ENCODE data around the gene MFSD6L.
A peak's percentile ranks its signal among the peaks of the same experiment; 100 is the strongest.

The MFSD6L gene, protein sequence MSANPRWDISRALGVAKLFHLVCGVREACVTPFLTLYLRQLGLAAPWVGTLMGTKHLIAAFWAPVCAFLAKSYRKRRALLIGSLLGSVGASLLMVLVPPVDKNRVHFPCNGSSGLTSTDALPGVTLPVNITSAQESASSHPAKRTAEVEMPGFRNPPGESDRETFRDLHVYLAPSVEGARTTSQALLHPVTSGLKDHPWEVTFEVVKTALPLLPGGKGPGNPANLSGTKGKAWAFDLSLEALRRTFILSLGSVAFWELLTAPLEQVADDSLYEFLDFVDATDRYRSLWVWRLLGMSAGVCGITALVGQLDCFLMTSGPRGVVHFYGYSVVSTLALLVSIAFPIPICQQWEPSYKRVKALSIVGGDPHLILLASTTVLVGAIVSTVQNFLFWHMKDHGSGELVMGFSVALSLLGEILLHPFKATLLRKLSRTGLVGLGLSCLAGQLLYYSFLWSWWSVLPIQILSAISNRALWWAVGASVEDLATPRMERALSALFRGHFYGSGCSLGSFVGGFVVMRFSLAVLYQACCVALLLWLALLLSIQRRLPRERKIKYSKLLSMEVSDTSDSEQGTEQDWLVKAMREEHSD

GRCh38 chr17:8798846-8799569, at the start of gene MFSD6L:
TSS of gene MFSD6L (minus strand) at chr17:8799365. CDS start at chr17:8799120, 245 bp downstream.
- DNase-seq: no peak

- no peak for DNase-seq
Measured at GRCh38 chr17:8847891-8848290, 48.7 kb upstream of the MFSD6L start.

DNA sequence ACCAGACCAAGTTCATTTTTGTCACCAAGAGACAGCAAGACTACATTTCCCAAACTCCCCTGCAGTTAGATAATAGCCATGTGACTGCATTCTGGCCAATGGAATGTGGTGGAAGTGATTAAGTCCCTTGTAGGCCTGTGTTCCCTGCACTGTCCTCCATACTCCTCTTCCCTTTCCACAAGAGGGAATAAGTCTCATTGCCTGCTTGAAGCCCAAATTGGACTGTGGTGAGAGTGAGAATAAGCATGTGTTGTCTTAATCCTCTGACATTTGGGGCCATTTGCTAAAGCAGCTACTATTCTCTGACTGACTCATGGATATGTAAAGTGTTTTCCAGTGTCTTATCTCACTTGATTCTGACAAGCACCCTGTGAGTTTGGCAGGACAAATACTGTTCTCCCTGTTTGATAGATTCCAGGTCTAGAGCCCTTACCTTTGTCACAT, 47.6 kb upstream of the MFSD6L start:
- DNase-seq: no peak

DNA sequence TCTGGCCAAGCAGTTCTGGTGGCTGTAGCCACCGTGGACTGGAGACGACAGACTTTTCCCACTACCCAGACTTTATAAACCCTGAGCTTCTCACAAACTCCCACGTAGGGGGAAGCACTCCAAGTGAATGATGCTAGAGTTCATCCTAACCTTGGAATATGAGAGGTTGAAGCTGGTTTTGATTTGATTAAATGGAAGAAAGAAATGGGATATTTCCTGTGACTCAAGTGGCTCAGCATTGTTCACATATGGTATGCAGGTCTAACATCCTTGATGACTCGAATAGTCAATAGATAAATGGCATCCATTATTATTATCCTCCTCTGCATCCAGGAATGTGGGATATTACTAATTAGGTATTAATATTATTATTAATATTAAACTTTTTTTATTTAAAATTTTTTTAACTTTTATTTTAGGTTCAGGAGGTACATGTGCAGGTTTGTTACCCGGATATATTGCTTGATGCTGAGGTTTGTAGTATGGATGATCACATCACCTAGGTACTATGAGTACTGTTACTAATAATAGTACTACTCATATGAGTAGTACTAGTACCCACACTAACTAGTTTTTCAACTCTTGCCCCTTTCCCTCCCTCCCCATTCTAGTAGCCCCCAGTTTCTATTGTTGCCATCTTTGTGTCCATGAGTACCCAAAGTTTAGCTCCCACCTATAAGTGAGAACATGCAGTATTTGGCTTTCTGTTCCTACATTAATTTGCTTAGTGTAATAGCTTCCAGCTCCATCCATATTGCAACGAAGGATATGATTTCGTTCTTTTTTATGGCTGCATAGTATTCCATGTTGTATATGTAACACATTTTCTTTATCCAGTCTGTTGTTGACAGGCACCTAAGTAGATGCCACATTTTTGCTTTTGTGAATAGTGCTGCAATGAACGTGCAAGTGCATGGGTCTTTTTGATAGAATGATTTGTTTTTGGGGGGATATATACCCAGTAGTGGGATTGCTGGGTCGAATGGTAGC, 45.4 kb upstream of the MFSD6L start:
- no peak for DNase-seq

DNA sequence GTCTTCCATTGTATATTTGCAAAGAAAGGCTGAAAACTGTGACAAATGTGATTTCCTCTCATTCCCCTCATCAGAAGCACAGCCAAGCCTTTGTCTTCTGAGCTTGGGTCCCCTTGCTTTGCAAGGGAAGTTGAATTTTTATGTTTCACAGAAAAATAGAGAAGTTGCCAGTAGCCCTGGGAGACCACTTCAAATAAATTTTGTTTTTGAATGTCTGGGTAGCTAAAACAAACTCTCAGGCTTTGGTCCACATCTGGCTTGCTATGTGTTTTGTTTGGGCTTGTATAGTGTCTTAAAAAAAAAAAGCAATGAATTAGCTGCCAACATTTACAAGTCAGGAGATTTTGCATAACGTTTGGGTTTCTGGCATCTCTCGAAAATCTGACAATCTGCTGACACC, 44.2 kb upstream of the MFSD6L start:
- DNase-seq: no peak

GRCh38 chr17:8841844-8842243, 42.7 kb upstream of the MFSD6L start:
- no peak for DNase-seq

GRCh38 chr17:8839410-8839935, 40.3 kb upstream of the MFSD6L start:
- DNase-seq: no peak

- DNase-seq: no peak
Measured at GRCh38 chr17:8838551-8839095, 39.5 kb upstream of the MFSD6L start.

- DNase-seq: no peak
Measured at GRCh38 chr17:8837563-8838075, 38.5 kb upstream of the MFSD6L start.

- DNase-seq: no peak
Measured at GRCh38 chr17:8836821-8837562, 37.8 kb upstream of the MFSD6L start.

DNA sequence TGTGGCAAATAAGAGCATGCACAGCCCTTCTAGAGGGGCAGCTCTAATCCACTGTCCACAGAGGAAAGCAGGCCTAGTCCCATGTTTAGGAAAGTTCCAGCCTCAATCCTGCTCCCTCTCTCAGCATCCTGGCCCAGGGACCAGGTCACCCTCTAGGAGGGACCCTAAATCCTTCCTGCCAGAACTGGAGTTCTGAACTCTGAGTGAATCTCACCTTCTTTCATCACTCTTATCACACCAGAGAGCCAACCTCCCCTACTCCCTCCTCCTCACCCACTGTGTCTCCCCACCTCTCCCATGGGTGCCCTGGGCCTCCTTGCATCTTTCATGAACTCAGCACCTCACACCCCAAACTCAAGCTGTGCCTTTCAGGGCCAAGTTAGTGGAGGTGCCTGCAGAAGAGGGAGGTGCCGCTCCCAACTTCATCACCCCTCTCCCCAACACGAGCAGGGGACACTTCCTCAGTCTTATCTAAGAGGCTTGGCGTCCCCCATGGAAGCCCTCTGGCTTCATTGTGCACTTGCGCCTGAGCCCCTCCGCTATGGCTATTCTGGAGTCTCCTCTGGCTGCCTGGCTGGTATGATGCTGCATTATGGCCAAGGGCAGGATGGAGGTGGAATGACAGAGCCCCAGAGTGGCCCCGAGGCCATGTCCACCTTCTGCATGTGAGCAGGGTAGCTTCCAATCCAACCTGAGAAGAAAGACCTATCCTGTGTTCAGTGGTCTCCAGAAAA, 36.6 kb upstream of the MFSD6L start:
- no peak for DNase-seq

DNA sequence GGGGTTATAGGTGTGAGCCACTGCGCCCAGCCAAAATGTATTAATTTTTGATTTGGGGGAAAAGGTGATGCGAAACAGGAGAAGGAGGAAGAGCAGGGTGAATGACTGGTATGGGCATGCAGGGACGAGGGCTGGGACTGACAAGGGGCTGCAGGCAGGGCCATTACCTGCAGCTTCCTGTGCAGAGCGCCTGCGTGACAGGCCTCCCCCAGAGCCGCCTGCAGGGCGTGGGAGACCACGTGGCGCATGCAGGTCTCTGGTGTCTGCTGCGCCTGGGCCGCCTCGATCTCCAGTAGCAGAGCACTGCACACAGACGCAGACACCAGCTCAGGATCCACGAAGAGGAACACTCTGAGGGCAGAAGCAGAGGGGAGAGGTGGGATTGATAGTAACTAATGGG, 35.9 kb upstream of the MFSD6L start:
- DNase-seq: no peak

DNA sequence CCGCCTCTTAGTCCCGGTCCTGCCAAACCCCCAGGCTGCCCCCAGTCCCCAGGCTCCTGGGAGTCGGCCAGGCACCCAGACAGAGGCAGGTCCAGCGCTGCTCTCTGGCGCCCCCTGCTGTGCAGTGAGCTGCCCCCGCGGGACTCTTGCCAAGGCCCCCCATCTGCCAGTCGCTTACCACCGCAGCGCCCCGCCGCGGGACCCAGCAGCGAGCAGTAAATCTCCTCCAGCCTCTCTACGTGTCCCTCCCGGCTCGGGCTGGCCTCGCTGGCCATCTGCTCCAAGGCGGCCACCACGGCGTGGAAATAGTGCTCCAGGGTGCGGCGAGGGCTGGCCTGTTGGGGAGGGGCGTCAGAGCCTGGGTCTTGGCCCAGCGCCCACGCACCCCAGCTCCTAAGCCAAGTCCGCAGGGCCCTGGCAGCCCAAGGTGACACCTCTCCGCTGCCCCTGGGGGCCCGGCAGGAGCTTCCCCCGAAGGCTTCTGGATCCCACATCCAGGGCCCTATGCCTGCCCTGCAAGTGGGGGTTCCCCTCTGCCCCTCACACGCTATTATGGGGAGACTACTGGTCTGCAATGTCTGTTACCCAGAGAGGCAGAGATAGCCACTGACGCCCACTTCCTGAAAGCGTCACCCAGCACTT, 33.7 kb upstream of the MFSD6L start:
- peak; percentile 68 for DNase-seq

- no peak for DNase-seq
Measured at GRCh38 chr17:8831234-8831849, 32.2 kb upstream of the MFSD6L start.

DNA sequence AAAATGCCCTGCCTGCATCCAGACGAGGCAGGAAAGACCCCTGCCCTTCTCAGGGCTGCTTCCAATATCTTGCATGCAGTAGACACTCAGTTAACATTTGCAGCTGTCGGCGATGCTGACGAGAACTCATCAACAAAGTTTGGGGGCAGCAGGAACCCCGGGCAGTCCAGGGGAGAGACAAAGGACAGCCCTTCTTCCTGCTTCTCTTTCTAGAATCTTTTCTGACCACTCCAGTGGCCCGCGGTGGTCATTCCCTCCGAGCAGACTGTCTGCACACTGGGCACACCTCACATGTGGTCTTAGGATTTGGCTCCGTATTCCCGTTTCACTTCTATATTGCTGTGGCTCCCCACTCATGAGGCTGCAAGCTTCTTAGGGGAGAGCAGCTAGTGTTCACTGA, 31.0 kb upstream of the MFSD6L start:
- no peak for DNase-seq

- no peak for DNase-seq
Measured at GRCh38 chr17:8829036-8829941, 30.1 kb upstream of the MFSD6L start.

- no peak for DNase-seq
Measured at GRCh38 chr17:8828517-8828875, 29.3 kb upstream of the MFSD6L start.

- DNase-seq: no peak
Measured at GRCh38 chr17:8826808-8827435, 27.8 kb upstream of the MFSD6L start.

Data from activated CD4-positive, alpha-beta T cell treated with anti-CD3 and anti-CD28 coated beads for 48 hours (primary cell).